BJ (cell line): ENCODE measurements around the gene BEGAIN. TPM values are rescaled to one million over a fixed set of nuclear protein-coding genes. Genes with fewer than 3 reads are reported as not detected.

ENCODE experiments used
- CTCF ChIA-PET: fragments of 350-600 bp; formaldehyde crosslinking; extraction: SDS; loops from one replicate; lab custom pipeline; 2021; ENCODE audit warnings: antibody characterized with exemption, inconsistent platforms; lab: Yijun Ruan, JAX
- POLR2A ChIA-PET: fragments of 300-600 bp; sonication (Branson Sonifier 250); formaldehyde crosslinking; extraction: SDS; loops from one replicate; lab custom pipeline; 2021; ENCODE audit warnings: antibody characterized with exemption; lab: Charles Lee
- DNase-seq: peaks from one replicate; pipeline ENCODE4 v3.0.0-alpha.2; 2011; ENCODE audit warnings: low read depth
- H3K27me3 ChIP-seq: 2 replicates; pipeline ENCODE4 v1.6.0; 2011; ENCODE audit warnings: low read length; ENCODE audit not compliant: control insufficient read depth, insufficient read depth
- H3K36me3 ChIP-seq: 2 replicates; pipeline ENCODE4 v1.5.1; 2011; ENCODE audit warnings: low read length; ENCODE audit not compliant: control insufficient read depth, insufficient read depth
- H3K4me3 ChIP-seq: 2 replicates; pipeline ENCODE4 v1.5.1; 2011; ENCODE audit warnings: low read depth, mild to moderate bottlenecking, control low read depth, low read length
- CTCF ChIP-seq: IDR thresholded peaks from 2 replicates; pipeline ENCODE4 v1.5.1; 2011; ENCODE audit warnings: low read depth, mild to moderate bottlenecking, control low read depth, inconsistent platforms, low read length, moderate library complexity; ENCODE audit not compliant: insufficient read depth
- polyA plus RNA-seq: library from polyadenylated mRNA; depleted of rRNA; stranded (reverse); fragments of >200 nt; gene quantifications from 2 replicates; pipeline ENCODE4 v1.2.3, GENCODE V29; 2011

BEGAIN gene
- polyA plus RNA-seq, 1 experiment, result 0.22 TPM

- POLR2A ChIA-PET, result no interaction called here
- CTCF ChIA-PET, result no interaction called here
- Histone ChIP-seq H3K36me3 (no peaks in the 10 kb centered on the region), H3K4me3 (no peak overlapping the region), H3K27me3 (no peaks in the 10 kb centered on the region)
- DNase-seq, result no peak
- no peak for TF ChIP-seq CTCF
These were observed 82.7 kb downstream of the BEGAIN start for GRCh38 chr14:100504372-100505078.

- CTCF ChIA-PET, result interaction anchor here (0.7 to 1.0 kb wide), 2 partner anchors 14 to 26 kb away, joined by 3 read pairs; no protein-coding TSS in a partner anchor
These were observed 84.0 kb downstream of the BEGAIN start for GRCh38 chr14:100503251-100503650.

GRCh38 chr14:100502622-100503220, 84.5 kb downstream of the BEGAIN start:
- H3K36me3 ChIP-seq, result no peaks in the 10 kb centered on the region
- no peak overlapping the region for H3K4me3 ChIP-seq
- no peak for DNase-seq
- POLR2A ChIA-PET, result no interaction called here
- CTCF ChIA-PET, result interaction anchor here (0.7 to 1.4 kb wide), 3 partner anchors 14 to 26 kb away, joined by 3 read pairs; no protein-coding TSS in a partner anchor
- TF ChIP-seq CTCF, result no peak
- no peaks in the 10 kb centered on the region for H3K27me3 ChIP-seq

More at GRCh38 chr14:100503251-100503650, 84.0 kb downstream of the BEGAIN start:
- no peak overlapping the region for H3K4me3 ChIP-seq
- POLR2A ChIA-PET, result no interaction called here
- TF ChIP-seq CTCF, result no peak
- DNase-seq, result no peak
- H3K27me3 ChIP-seq, result no peaks in the 10 kb centered on the region
- H3K36me3 ChIP-seq, result no peaks in the 10 kb centered on the region

GRCh38 chr14:100500128-100500527, 87.1 kb downstream of the BEGAIN start:
- TF ChIP-seq CTCF, result no peak
- Histone ChIP-seq H3K4me3 (no peak overlapping the region), H3K27me3 (no peaks in the 10 kb centered on the region), H3K36me3 (no peaks in the 10 kb centered on the region)
- ChIA-PET POLR2A (no interaction called here), CTCF (interaction anchor here (0.5 kb wide), 1 partner anchor 45 kb away, joined by 3 read pairs; no protein-coding TSS in a partner anchor)
- DNase-seq, result no peak

GRCh38 chr14:100498068-100498467, 89.1 kb downstream of the BEGAIN start:
- H3K27me3 ChIP-seq, result no peaks in the 10 kb centered on the region
- DNase-seq, result no peak
- H3K36me3 ChIP-seq, result no peaks in the 10 kb centered on the region
- POLR2A ChIA-PET, result no interaction called here
- no peak for TF ChIP-seq CTCF
- CTCF ChIA-PET, result no interaction called here
- no peak overlapping the region for H3K4me3 ChIP-seq
